H1 (cell line): ENCODE results near the gene GFM1. TPM values are rescaled to one million over a fixed set of nuclear protein-coding genes. Genes with fewer than 3 reads are reported as not detected.

Source experiments
- CTCF ChIA-PET: fragments of 300-600 bp; sonication (Branson Sonifier 250); formaldehyde crosslinking; loops from one replicate; lab custom pipeline; 2021; ENCODE audit not compliant: partially characterized antibody; lab: Charles Lee
- POLR2A ChIA-PET: fragments of 300-600 bp; sonication (Branson Sonifier 250); formaldehyde crosslinking; loops from one replicate; lab custom pipeline; 2021; ENCODE audit warnings: inconsistent platforms; ENCODE audit not compliant: partially characterized antibody; lab: Charles Lee
- DNase-seq, 2 experiments: peaks; one replicate each; pipeline versions ENCODE4 v3.0.0 to v3.0.0-alpha.2; 2010 to 2022; ENCODE audit warnings: low spot score in 2 of 2, low read depth in 1 of 2, mixed read lengths in 1 of 2
- FAIRE-seq: peaks from 2 replicates; lab custom pipeline; 2011; peaks lifted over from hg19 to GRCh38; lab: Jason Lieb, UNC
- H2AFZ ChIP-seq: 2 replicates; pipeline ENCODE4 v1.8.1; 2012; ENCODE audit warnings: low read length, inconsistent platforms
- H2AK5ac ChIP-seq: 2 replicates; pipeline ENCODE4 v1.6.1; 2013; ENCODE audit warnings: low read depth, low read length
- H2BK120ac ChIP-seq: replicated peaks from 2 replicates; pipeline ENCODE3; 2013; ENCODE audit warnings: low read depth, low read length, inconsistent platforms
- H2BK12ac ChIP-seq: 2 replicates; pipeline ENCODE4 v1.6.1; 2013; ENCODE audit warnings: low read depth, low read length
- H2BK15ac ChIP-seq: 2 replicates; pipeline ENCODE4 v1.6.1; 2013; ENCODE audit warnings: low read length
- H2BK20ac ChIP-seq: 2 replicates; pipeline ENCODE4 v1.6.1; 2013; ENCODE audit warnings: low read length
- H2BK5ac ChIP-seq: 2 replicates; pipeline ENCODE4 v1.6.1; 2013; ENCODE audit warnings: low read depth, low read length
- H3K14ac ChIP-seq: 2 replicates; pipeline ENCODE4 v1.6.1; 2013; ENCODE audit warnings: inconsistent platforms; ENCODE audit not compliant: insufficient read length
- H3K18ac ChIP-seq: 2 replicates; pipeline ENCODE4 v1.6.1; 2013; ENCODE audit warnings: low read length; ENCODE audit errors: extremely low read depth
- H3K23ac ChIP-seq: 2 replicates; pipeline ENCODE4 v1.6.1; 2013; ENCODE audit warnings: inconsistent platforms; ENCODE audit not compliant: insufficient read length
- H3K23me2 ChIP-seq: 2 replicates; pipeline ENCODE4 v1.6.1; 2013; ENCODE audit warnings: low read depth, low read length
- H3K27ac ChIP-seq: 2 replicates; pipeline ENCODE4 v1.6.1; 2011; ENCODE audit warnings: low read depth, low read length, inconsistent platforms
- H3K27me3 ChIP-seq, 4 experiments: replicated peaks in 1 of 4; 1 replicate in 1 of 4; 2 replicates in 3 of 4; pipeline versions ENCODE4 v1.6.1 to v1.8.1; 2011 to 2013; ENCODE audit warnings: low read length in 3 of 4, mild to moderate bottlenecking in 3 of 4, inconsistent platforms in 2 of 4, mixed read lengths in 2 of 4, moderate library complexity in 1 of 4; ENCODE audit not compliant: control insufficient read depth in 3 of 4, insufficient read depth in 3 of 4; ENCODE audit errors: extremely low read depth in 1 of 4
- H3K36me3 ChIP-seq, 4 experiments: 2 replicates each; pipeline versions ENCODE4 v1.6.1 to v1.8.1; 2011 to 2013; ENCODE audit warnings: mild to moderate bottlenecking in 4 of 4, low read length in 3 of 4, moderate library complexity in 2 of 4, control low read depth in 1 of 4, inconsistent platforms in 1 of 4; ENCODE audit not compliant: insufficient read depth in 4 of 4, control insufficient read depth in 2 of 4
- H3K4ac ChIP-seq: replicated peaks from 2 replicates; pipeline ENCODE3; 2013; ENCODE audit warnings: low read length, low read depth, mixed read lengths, inconsistent platforms; ENCODE audit not compliant: insufficient read length
- H3K4me1 ChIP-seq, 4 experiments: replicated peaks in 1 of 4; 1 replicate in 1 of 4; 2 replicates in 3 of 4; pipeline versions ENCODE4 v1.6.1 to v1.8.1; 2011 to 2013; ENCODE audit warnings: low read length in 3 of 4, inconsistent platforms in 2 of 4, mixed read lengths in 1 of 4; ENCODE audit not compliant: insufficient read depth in 4 of 4, control insufficient read depth in 3 of 4
- H3K4me2 ChIP-seq, 2 experiments: 2 replicates each; pipeline versions ENCODE4 v1.6.1 to v1.8.1; 2011 to 2013; ENCODE audit warnings: low read depth in 2 of 2, low read length in 2 of 2, control low read depth in 1 of 2, inconsistent platforms in 1 of 2, mild to moderate bottlenecking in 1 of 2; ENCODE audit not compliant: insufficient read depth in 1 of 2
- H3K4me3 ChIP-seq, 4 experiments: fragments of 200-600, 300-600 bp in 1 of 4; sonication (generic), shearing (Covaris generic), sonication (Bioruptor Twin) in 1 of 4; 2 replicates each; pipeline versions ENCODE4 v1.5.1 to v1.8.1; 2011 to 2016; ENCODE audit warnings: low read length in 4 of 4, low read depth in 3 of 4, control low read depth in 2 of 4, inconsistent platforms in 2 of 4, mild to moderate bottlenecking in 2 of 4, mixed read lengths in 1 of 4, moderate library complexity in 1 of 4; ENCODE audit not compliant: insufficient read depth in 2 of 4; ENCODE audit errors: extremely low read depth in 1 of 4
- H3K56ac ChIP-seq: replicated peaks from 2 replicates; pipeline ENCODE3; 2013; ENCODE audit warnings: low read depth, mild to moderate bottlenecking, mixed read lengths, low read length, inconsistent platforms; ENCODE audit not compliant: insufficient read length
- H3K79me1 ChIP-seq: 2 replicates; pipeline ENCODE4 v1.6.1; 2013; ENCODE audit warnings: low read depth, low read length, control low read depth
- H3K79me2 ChIP-seq, 2 experiments: 2 replicates each; pipeline versions ENCODE4 v1.6.1 to v1.8.1; 2012 to 2013; ENCODE audit warnings: low read length in 2 of 2, mild to moderate bottlenecking in 2 of 2, inconsistent platforms in 1 of 2; ENCODE audit not compliant: insufficient read depth in 2 of 2, control insufficient read depth in 1 of 2
- H3K9ac ChIP-seq, 4 experiments: replicated peaks in 1 of 4; 1 replicate in 1 of 4; 2 replicates in 3 of 4; pipeline versions ENCODE4 v1.6.1 to v1.8.1; 2011 to 2013; ENCODE audit warnings: low read depth in 3 of 4, low read length in 3 of 4, control low read depth in 2 of 4, mild to moderate bottlenecking in 2 of 4, moderate library complexity in 2 of 4, inconsistent platforms in 1 of 4; ENCODE audit errors: extremely low read depth in 1 of 4
- H3K9me3 ChIP-seq, 2 experiments: 2 replicates each; pipeline versions ENCODE4 v1.6.1 to v1.8.1; 2012 to 2013; ENCODE audit warnings: mild to moderate bottlenecking in 2 of 2, moderate library complexity in 2 of 2, control low read depth in 1 of 2, inconsistent platforms in 1 of 2, low read depth in 1 of 2, low read length in 1 of 2, mixed read lengths in 1 of 2; ENCODE audit not compliant: insufficient read depth in 2 of 2
- H4K20me1 ChIP-seq, 2 experiments: replicated peaks in 1 of 2; 2 replicates each; pipeline versions ENCODE3 to v1.8.1; 2011 to 2013; ENCODE audit warnings: inconsistent platforms in 2 of 2, low read length in 2 of 2, mild to moderate bottlenecking in 1 of 2; ENCODE audit not compliant: insufficient read depth in 2 of 2, control insufficient read depth in 1 of 2
- H4K5ac ChIP-seq: 2 replicates; pipeline ENCODE4 v1.6.1; 2013; ENCODE audit warnings: low read length, low read depth, mixed read lengths, inconsistent platforms; ENCODE audit not compliant: insufficient read length
- H4K8ac ChIP-seq: 2 replicates; pipeline ENCODE4 v1.8.0; 2013; ENCODE audit warnings: mild to moderate bottlenecking, moderate library complexity, low read length, inconsistent platforms; ENCODE audit not compliant: insufficient read depth; ENCODE audit errors: extremely low read depth
- H4K91ac ChIP-seq: replicated peaks from 2 replicates; pipeline ENCODE3; 2013; ENCODE audit warnings: low read length, mixed read lengths, inconsistent platforms; ENCODE audit not compliant: insufficient read length
- GABPA ChIP-seq: IDR thresholded peaks from 2 replicates; pipeline ENCODE4 v1.6.1; 2011; ENCODE audit warnings: mild to moderate bottlenecking, low read length, moderate library complexity, borderline replicate concordance; ENCODE audit not compliant: insufficient read depth
- HDAC6 ChIP-seq: IDR thresholded peaks from one replicate; pipeline ENCODE4 v1.7.1; 2012; ENCODE audit warnings: low read depth, mild to moderate bottlenecking, inconsistent platforms, low read length, moderate library complexity
- POLR2AphosphoS5 ChIP-seq: IDR thresholded peaks from 2 replicates; pipeline ENCODE4 v1.6.1; 2011; ENCODE audit warnings: low read depth, low read length
- SRF ChIP-seq: IDR thresholded peaks from 2 replicates; pipeline ENCODE4 v1.6.1; 2011; ENCODE audit warnings: mild to moderate bottlenecking, low read depth, low read length, moderate library complexity
- SUZ12 ChIP-seq: fragments of 200-600 bp; sonication (generic); IDR thresholded peaks from 2 replicates; pipeline ENCODE4 v1.6.1; 2012; ENCODE audit warnings: mild to moderate bottlenecking, inconsistent platforms, low read length, moderate library complexity, mixed read lengths
- TEAD4 ChIP-seq: IDR thresholded peaks from 2 replicates; pipeline ENCODE4 v1.6.1; 2012; ENCODE audit warnings: low read depth, low read length, inconsistent platforms, mixed read lengths
- WGBS, 2 experiments: shearing (Covaris generic) in 1 of 2; methylation state at CpG; one replicate each; pipeline versions ENCODE4 v1.1.6 to v1.1.7; 2013 to 2015; ENCODE audit warnings: low lambda C conversion rate in 2 of 2, mixed read lengths in 2 of 2, inconsistent platforms in 1 of 2, low coverage in 1 of 2, missing lambda C conversion rate in 1 of 2; ENCODE audit not compliant: insufficient replicate concordance in 2 of 2, insufficient coverage in 1 of 2, insufficient read length in 1 of 2; ENCODE audit errors: extremely low coverage in 1 of 2, missing lambda C conversion rate in 1 of 2; 5-methylcytosine and 5-hydroxymethylcytosine counted together
- polyA plus RNA-seq, 7 experiments: library from polyadenylated mRNA; depleted of rRNA in 3 of 7; stranded (reverse) in 5 of 7; unstranded in 2 of 7; fragments of >200 nt in 5 of 7; fragments of 200-250 nt in 2 of 7; gene quantifications; 1 replicate in 5 of 7; 2 replicates in 1 of 7; 4 replicates in 1 of 7; pipeline versions ENCODE4 v1.2.1 to v1.2.3, GENCODE V29; 2011 to 2013; ENCODE audit warnings: missing spikeins in 2 of 7, mixed read lengths in 2 of 7
- total RNA-seq: library from RNA; stranded (reverse); fragmentation: NEBNext Ultra II Directional; extraction: Animal tissue kit (Norgen Biotek cat#: 25700); gene quantifications from 2 replicates; pipeline ENCODE4 v1.2.1, GENCODE V29; 2021
- TF ChIP-seq, protein P1 (sequence below): IDR thresholded peaks from 2 replicates; pipeline ENCODE4 v1.6.1; 2012; ENCODE audit warnings: inconsistent platforms

The GFM1 gene
- total and polyA plus RNA-seq, 2 of the 8 experiments (the other 6 are each of a cell fraction or from before 2014, with no cell fraction given): 10.9 to 45.3 TPM

DNA sequence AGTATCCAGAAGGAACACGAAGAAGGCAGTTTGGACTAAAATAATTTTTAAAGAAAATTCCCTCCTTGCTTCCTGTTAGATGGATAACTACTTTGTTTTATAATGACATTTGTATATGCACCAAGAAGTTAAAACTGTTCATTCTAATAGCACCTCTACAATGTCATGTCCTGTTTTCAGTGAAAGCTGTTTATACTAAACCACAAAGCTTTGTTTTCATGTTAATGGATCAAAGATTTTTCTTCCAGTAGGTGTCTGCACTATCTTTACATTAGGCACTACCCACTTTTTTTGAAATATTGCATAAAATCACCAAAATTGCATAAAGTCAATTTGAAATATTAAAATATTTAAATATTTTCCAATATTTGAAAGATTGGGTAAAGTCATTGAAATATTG lies 77.8 kb downstream of the GFM1 start:
- Histone ChIP-seq H3K4ac (no peak overlapping the region), H2AK5ac (no peak overlapping the region), H4K91ac (no peak overlapping the region), H3K4me1 (no peaks in the 10 kb centered on the region), H3K9me3 (no peaks in the 10 kb centered on the region), H2BK20ac (no peak overlapping the region), H4K8ac (no peak overlapping the region), H3K79me1 (peaks cover 2% of the 10 kb centered on the region; the same call in 1 of the 2 replicates), H3K4me3 (no peak overlapping the region), H3K27me3 (no peaks in the 10 kb centered on the region), H3K56ac (no peak overlapping the region), H2BK15ac (no peak overlapping the region), H3K23ac (no peak overlapping the region), H2BK5ac (no peak overlapping the region), H3K9ac (no peak overlapping the region), H3K79me2 (no peaks in the 10 kb centered on the region), H3K36me3 (no peaks in the 10 kb centered on the region; a peak in 1 of 8 replicates), H3K27ac (no peak overlapping the region), H4K20me1 (peaks cover 0 to 1% of the 10 kb centered on the region in 2 experiments), H2BK12ac (no peak overlapping the region), H3K18ac (no peak overlapping the region), H2BK120ac (no peak overlapping the region), H3K14ac (no peak overlapping the region), H3K4me2 (no peak overlapping the region), H2AFZ (no peak overlapping the region), H3K23me2 (no peaks in the 10 kb centered on the region; the same call in 1 of the 2 replicates), H4K5ac (no peak overlapping the region)
- DNase-seq: no peak
- POLR2A ChIA-PET: no interaction called here
- 100% methylated on average over 1 of the region's 1 CpG; no CpG with 5 or more reads in 1 of the 2 experiments for WGBS, 2 experiments
- CTCF ChIA-PET: interaction anchor here (0.8 to 1.2 kb wide), 2 partner anchors 14 to 19 kb away, joined by 3 to 6 read pairs; no protein-coding TSS in a partner anchor
- no peak for FAIRE-seq
- TF ChIP-seq SRF (no peak), GABPA (no peak), POLR2AphosphoS5 (no peak), HDAC6 (no peak), SUZ12 (no peak), TEAD4 (no peak)
- TF ChIP-seq, protein P1, sequence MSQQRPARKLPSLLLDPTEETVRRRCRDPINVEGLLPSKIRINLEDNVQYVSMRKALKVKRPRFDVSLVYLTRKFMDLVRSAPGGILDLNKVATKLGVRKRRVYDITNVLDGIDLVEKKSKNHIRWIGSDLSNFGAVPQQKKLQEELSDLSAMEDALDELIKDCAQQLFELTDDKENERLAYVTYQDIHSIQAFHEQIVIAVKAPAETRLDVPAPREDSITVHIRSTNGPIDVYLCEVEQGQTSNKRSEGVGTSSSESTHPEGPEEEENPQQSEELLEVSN: no peak
